HUES6 (cell line): ENCODE data around the gene BBLN.
A peak's percentile ranks its signal among the peaks of the same experiment; 100 is the strongest.

ENCODE experiments used
- H3K27ac ChIP-seq: 2 replicates; pipeline ENCODE4 v1.7.0; 2013; ENCODE audit warnings: low read depth, mild to moderate bottlenecking, low read length, inconsistent platforms
- H3K27me3 ChIP-seq: 2 replicates; pipeline ENCODE4 v1.6.1; 2013; ENCODE audit warnings: low read length; ENCODE audit not compliant: control insufficient read depth, insufficient read depth
- H3K36me3 ChIP-seq: 2 replicates; pipeline ENCODE4 v1.6.1; 2013; ENCODE audit warnings: low read length; ENCODE audit not compliant: control insufficient read depth, insufficient read depth
- H3K4me1 ChIP-seq: 2 replicates; pipeline ENCODE4 v1.6.1; 2013; ENCODE audit warnings: low read length; ENCODE audit not compliant: control insufficient read depth, insufficient read depth
- H3K4me3 ChIP-seq: 2 replicates; pipeline ENCODE4 v1.5.1; 2013; ENCODE audit warnings: low read depth, low read length
- H3K9ac ChIP-seq: one replicate; pipeline ENCODE4 v1.6.1; 2013; ENCODE audit warnings: mild to moderate bottlenecking, low read length
- H3K9me3 ChIP-seq: 2 replicates; pipeline ENCODE4 v1.6.1; 2013; ENCODE audit warnings: low read depth, low read length; ENCODE audit not compliant: control insufficient read depth, insufficient read depth

The BBLN gene

DNA sequence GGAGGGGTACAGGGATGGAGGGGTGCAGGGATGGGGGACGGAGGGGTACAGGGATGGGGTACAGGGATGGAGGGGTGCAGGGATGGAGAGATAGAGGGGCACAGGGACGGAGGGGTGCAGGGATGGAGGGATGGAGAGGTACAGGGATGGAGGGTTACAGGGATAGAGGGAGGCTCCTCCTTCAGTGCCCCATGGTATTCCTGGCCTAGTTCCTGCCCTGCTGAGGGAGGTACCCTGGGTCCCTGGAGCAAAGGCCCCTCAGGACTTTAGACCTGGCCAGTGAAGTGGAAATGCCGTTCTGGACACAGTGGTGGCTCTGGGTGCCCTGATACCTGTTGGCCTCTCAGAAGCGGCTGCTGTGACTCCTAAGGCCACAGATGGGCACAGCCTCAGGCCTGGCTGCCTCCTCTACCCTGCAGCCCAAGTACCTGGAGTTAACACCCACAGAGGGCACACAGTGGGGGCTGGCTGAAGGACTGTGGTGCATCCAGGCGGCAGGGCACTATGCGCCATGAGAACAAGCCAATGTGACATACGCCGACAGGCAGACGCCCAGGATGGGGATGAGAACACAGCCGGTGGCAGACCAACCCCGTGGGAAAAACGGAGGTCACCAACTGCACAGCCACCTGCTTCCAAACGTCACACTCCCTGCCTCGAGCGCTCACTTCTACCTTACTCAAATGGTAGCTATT, 40.9 kb upstream of the BBLN start:
- Histone ChIP-seq H3K36me3 (peaks cover 57% of the 10 kb centered on the region), H3K9me3 (no peaks in the 10 kb centered on the region), H3K27me3 (no peaks in the 10 kb centered on the region), H3K4me3 (no peak overlapping the region), H3K27ac (no peak overlapping the region), H3K4me1 (peaks cover 8% of the 10 kb centered on the region; the same call in 1 of the 2 replicates), H3K9ac (peak overlapping the region; percentile 7)

GRCh38 chr9:128120061-128120740, 39.9 kb upstream of the BBLN start:
- H3K27ac ChIP-seq: no peak overlapping the region
- peaks cover 9% of the 10 kb centered on the region; the same call in 1 of the 2 replicates for H3K4me1 ChIP-seq
- no peak overlapping the region for H3K9ac ChIP-seq
- no peaks in the 10 kb centered on the region for H3K27me3 ChIP-seq
- no peaks in the 10 kb centered on the region for H3K9me3 ChIP-seq
- no peak overlapping the region for H3K4me3 ChIP-seq
- H3K36me3 ChIP-seq: peaks cover 55% of the 10 kb centered on the region

GRCh38 chr9:128120741-128121465, 39.2 kb upstream of the BBLN start:
- Histone ChIP-seq H3K27me3 (no peaks in the 10 kb centered on the region), H3K27ac (no peak overlapping the region), H3K4me1 (peaks cover 10% of the 10 kb centered on the region; the same call in 1 of the 2 replicates), H3K36me3 (peaks cover 49% of the 10 kb centered on the region), H3K9me3 (no peaks in the 10 kb centered on the region), H3K9ac (no peak overlapping the region), H3K4me3 (no peak overlapping the region)

DNA sequence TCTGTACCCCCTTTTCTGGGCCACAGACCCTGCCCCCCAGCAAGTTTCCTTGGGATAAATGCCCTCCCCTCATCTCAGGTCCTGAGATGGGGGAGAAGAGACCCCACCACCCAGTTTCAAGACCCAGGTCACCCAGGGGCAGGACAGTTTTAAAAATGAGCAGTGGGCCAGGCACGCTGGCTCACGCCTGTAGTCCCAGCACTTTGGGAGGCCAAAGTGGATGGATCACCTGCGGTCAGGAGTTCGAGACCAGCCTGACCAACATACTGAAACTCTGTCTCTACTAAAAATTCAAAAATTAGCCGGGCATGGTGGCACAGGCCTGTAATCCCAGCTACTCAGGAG, 38.6 kb upstream of the BBLN start:
- Histone ChIP-seq H3K27ac (no peak overlapping the region), H3K4me1 (peaks cover 10% of the 10 kb centered on the region; the same call in 1 of the 2 replicates), H3K36me3 (peaks cover 49% of the 10 kb centered on the region), H3K9ac (no peak overlapping the region), H3K4me3 (no peak overlapping the region), H3K9me3 (no peaks in the 10 kb centered on the region), H3K27me3 (no peaks in the 10 kb centered on the region)

DNA sequence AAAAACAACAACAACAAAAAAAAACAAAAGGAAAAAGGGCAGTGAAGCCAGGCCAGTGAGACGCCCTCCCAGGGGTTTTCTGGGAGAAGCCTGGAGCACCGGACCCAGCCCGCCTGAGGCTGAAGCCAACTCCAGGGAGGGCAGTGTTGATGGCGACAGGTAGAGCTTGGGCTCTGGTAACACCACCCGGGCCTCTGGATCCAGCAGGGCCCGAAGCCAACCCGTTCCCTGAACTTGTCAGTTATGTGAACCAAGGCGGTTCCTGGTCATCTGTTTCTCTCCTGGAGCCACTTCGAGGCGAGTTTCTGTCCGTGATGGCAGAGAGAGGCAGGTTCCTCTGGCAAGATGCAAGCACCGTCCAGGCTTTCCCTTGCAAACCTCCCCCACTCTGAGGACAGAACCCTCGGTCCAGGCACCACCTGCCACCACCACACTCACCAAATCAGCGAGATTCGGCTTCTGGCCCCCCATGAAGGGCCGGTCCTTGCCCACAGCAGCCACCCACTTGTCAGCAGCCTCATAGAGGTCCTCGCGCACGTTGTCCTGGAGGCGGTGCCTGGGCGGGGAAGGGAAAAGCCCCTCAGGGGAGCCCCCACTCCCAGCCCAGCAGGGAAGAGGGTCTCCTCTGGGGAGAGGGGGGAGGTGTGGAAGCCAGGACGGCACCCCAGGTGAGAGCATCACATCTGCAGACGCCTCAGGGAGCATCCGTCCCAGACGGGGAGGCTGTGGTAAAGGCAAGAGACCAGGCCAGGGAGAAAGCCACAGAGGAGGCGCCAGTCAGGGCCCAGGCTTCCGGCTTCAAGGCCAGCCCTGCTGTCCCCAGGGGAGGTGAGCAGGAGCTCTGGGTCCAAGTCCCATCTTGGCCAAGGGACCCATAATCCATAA, 37.9 kb upstream of the BBLN start:
- H3K27ac ChIP-seq: no peak overlapping the region
- peaks cover 10% of the 10 kb centered on the region; the same call in 1 of the 2 replicates for H3K4me1 ChIP-seq
- no peaks in the 10 kb centered on the region for H3K27me3 ChIP-seq
- H3K9ac ChIP-seq: no peak overlapping the region
- H3K4me3 ChIP-seq: no peak overlapping the region
- no peaks in the 10 kb centered on the region for H3K9me3 ChIP-seq
- H3K36me3 ChIP-seq: peaks cover 49% of the 10 kb centered on the region

GRCh38 chr9:128122809-128123175, 37.3 kb upstream of the BBLN start:
- Histone ChIP-seq H3K9me3 (no peaks in the 10 kb centered on the region), H3K4me3 (no peak overlapping the region), H3K9ac (no peak overlapping the region), H3K4me1 (peaks cover 9% of the 10 kb centered on the region; the same call in 1 of the 2 replicates), H3K27ac (no peak overlapping the region), H3K27me3 (no peaks in the 10 kb centered on the region), H3K36me3 (peaks cover 49% of the 10 kb centered on the region)

GRCh38 chr9:128123451-128124080, 36.5 kb upstream of the BBLN start:
- Histone ChIP-seq H3K9ac (no peak overlapping the region), H3K9me3 (no peaks in the 10 kb centered on the region), H3K27ac (no peak overlapping the region), H3K27me3 (no peaks in the 10 kb centered on the region), H3K4me3 (no peak overlapping the region), H3K4me1 (0 out of 2 replicates have a peak, but pooled peaks cover 2% of the 10 kb centered on the region), H3K36me3 (peaks cover 49% of the 10 kb centered on the region)

- Histone ChIP-seq H3K27ac (no peak overlapping the region), H3K4me1 (peaks cover 5% of the 10 kb centered on the region), H3K27me3 (peaks cover 7% of the 10 kb centered on the region; the same call in 1 of the 2 replicates), H3K9me3 (no peaks in the 10 kb centered on the region), H3K4me3 (no peak overlapping the region), H3K36me3 (peaks cover 49% of the 10 kb centered on the region), H3K9ac (no peak overlapping the region)
Observed at GRCh38 chr9:128124451-128124850, 35.6 kb upstream of the BBLN start.

GRCh38 chr9:128124873-128125579, 35.0 kb upstream of the BBLN start:
- Histone ChIP-seq H3K27me3 (peaks cover 7% of the 10 kb centered on the region; the same call in 1 of the 2 replicates), H3K9ac (no peak overlapping the region), H3K4me1 (peaks cover 5% of the 10 kb centered on the region), H3K27ac (no peak overlapping the region), H3K4me3 (no peak overlapping the region), H3K36me3 (peaks cover 48% of the 10 kb centered on the region), H3K9me3 (no peaks in the 10 kb centered on the region)
